BJ (cell line): ENCODE results near the gene MIER1. TPM values are rescaled to one million over a fixed set of nuclear protein-coding genes. Genes with fewer than 3 reads are reported as not detected.

Experiments
- CTCF ChIA-PET: fragments of 350-600 bp; formaldehyde crosslinking; extraction: SDS; loops from one replicate; lab custom pipeline; 2021; ENCODE audit warnings: antibody characterized with exemption, inconsistent platforms; lab: Yijun Ruan, JAX
- POLR2A ChIA-PET: fragments of 300-600 bp; sonication (Branson Sonifier 250); formaldehyde crosslinking; extraction: SDS; loops from one replicate; lab custom pipeline; 2021; ENCODE audit warnings: antibody characterized with exemption; lab: Charles Lee
- DNase-seq: peaks from one replicate; pipeline ENCODE4 v3.0.0-alpha.2; 2011; ENCODE audit warnings: low read depth
- H3K27me3 ChIP-seq: 2 replicates; pipeline ENCODE4 v1.6.0; 2011; ENCODE audit warnings: low read length; ENCODE audit not compliant: control insufficient read depth, insufficient read depth
- H3K36me3 ChIP-seq: 2 replicates; pipeline ENCODE4 v1.5.1; 2011; ENCODE audit warnings: low read length; ENCODE audit not compliant: control insufficient read depth, insufficient read depth
- H3K4me3 ChIP-seq: 2 replicates; pipeline ENCODE4 v1.5.1; 2011; ENCODE audit warnings: low read depth, mild to moderate bottlenecking, control low read depth, low read length
- CTCF ChIP-seq: IDR thresholded peaks from 2 replicates; pipeline ENCODE4 v1.5.1; 2011; ENCODE audit warnings: low read depth, mild to moderate bottlenecking, control low read depth, inconsistent platforms, low read length, moderate library complexity; ENCODE audit not compliant: insufficient read depth
- polyA plus RNA-seq: library from polyadenylated mRNA; depleted of rRNA; stranded (reverse); fragments of >200 nt; gene quantifications from 2 replicates; pipeline ENCODE4 v1.2.3, GENCODE V29; 2011

MIER1 gene
- polyA plus RNA-seq, 1 experiment, result 6.4 TPM

GRCh38 chr1:67004176-67004575 lies 79.4 kb downstream of the MIER1 start:
- DNase-seq, result no peak
- no peak for TF ChIP-seq CTCF
- Histone ChIP-seq H3K4me3 (no peak overlapping the region), H3K27me3 (no peaks in the 10 kb centered on the region), H3K36me3 (peaks cover 8% of the 10 kb centered on the region)
- ChIA-PET CTCF (interaction anchor here (1.1 to 3.6 kb wide), 3 partner anchors 8 to 243 kb away, joined by 3 to 17 read pairs (median 7); no protein-coding TSS in a partner anchor), POLR2A (no interaction called here)

- Histone ChIP-seq H3K4me3 (no peak overlapping the region), H3K36me3 (peaks cover 8% of the 10 kb centered on the region), H3K27me3 (no peaks in the 10 kb centered on the region)
- ChIA-PET CTCF (interaction anchor here (1.1 to 3.6 kb wide), 4 partner anchors 9 to 244 kb away, joined by 3 to 17 read pairs (median 5); no protein-coding TSS in a partner anchor), POLR2A (no interaction called here)
- no peak for TF ChIP-seq CTCF
- no peak for DNase-seq
These were observed 80.3 kb downstream of the MIER1 start for GRCh38 chr1:67005068-67005467.

- Histone ChIP-seq H3K36me3 (peaks cover 3% of the 10 kb centered on the region), H3K27me3 (no peaks in the 10 kb centered on the region), H3K4me3 (no peak overlapping the region)
- no peak for TF ChIP-seq CTCF
- CTCF ChIA-PET, result interaction anchor here (2.8 kb wide), 1 partner anchor 9 kb away, joined by 10 read pairs; no protein-coding TSS in a partner anchor
- POLR2A ChIA-PET, result no interaction called here
- no peak for DNase-seq
These were observed 85.0 kb downstream of the MIER1 start for GRCh38 chr1:67009792-67010191.

GRCh38 chr1:67013573-67013972 lies 88.8 kb downstream of the MIER1 start:
- ChIA-PET POLR2A (no interaction called here), CTCF (no interaction called here)
- no peak for TF ChIP-seq CTCF
- DNase-seq, result no peak
- no peaks in the 10 kb centered on the region for H3K27me3 ChIP-seq
- H3K4me3 ChIP-seq, result no peak overlapping the region
- H3K36me3 ChIP-seq, result peaks cover under 1% of the 10 kb centered on the region; the same call in 1 of the 2 replicates

GRCh38 chr1:67018574-67018973 lies 93.8 kb downstream of the MIER1 start:
- ChIA-PET CTCF (interaction anchor here (1.5 to 2.7 kb wide), 3 partner anchors 17 to 130 kb away, joined by 4 to 10 read pairs (median 4); no protein-coding TSS in a partner anchor), POLR2A (no interaction called here)
- DNase-seq, result no peak
- TF ChIP-seq CTCF, result no peak
- Histone ChIP-seq H3K36me3 (peaks cover 2% of the 10 kb centered on the region; the same call in 1 of the 2 replicates), H3K27me3 (no peaks in the 10 kb centered on the region), H3K4me3 (no peak overlapping the region)
